ENCODE measurements around the gene ALOX5. TPM values are rescaled to one million over a fixed set of nuclear protein-coding genes. Genes with fewer than 3 reads are reported as not detected.
A peak's percentile ranks its signal among the peaks of the same experiment; 100 is the strongest.
"Not testable (repeated sequence)": the region's sequence is repeated elsewhere in the genome, so short reads cannot be mapped to it uniquely, and the experiment has no call there.

Gene ALOX5
- total and polyA plus RNA-seq, 2 donors = 25.7 to 52.5 TPM

GRCh38 chr10:45404087-45404769 is 30.2 kb downstream of the ALOX5 start:
- no peaks in the 10 kb centered on the region for H3K36me3 ChIP-seq (ENCODE audit: insufficient read depth)
- no peaks in the 10 kb centered on the region for H3K4me1 ChIP-seq (ENCODE audit: insufficient read depth)
- no peak overlapping the region for H3K4me3 ChIP-seq (ENCODE audit: low read depth, low read length)
- 67% methylated on average over 10 of the region's 10 CpGs for WGBS
- H3K27ac ChIP-seq (ENCODE audit: low read depth) = no peak overlapping the region
- no peak for DNase-seq (ENCODE audit: extremely low spot score)

GRCh38 chr10:45404770-45405120 is 30.7 kb downstream of the ALOX5 start:
- H3K4me3 ChIP-seq (ENCODE audit: low read depth, low read length) = no peak overlapping the region
- no peak overlapping the region for H3K27ac ChIP-seq (ENCODE audit: low read depth)
- DNase-seq (ENCODE audit: extremely low spot score) = no peak
- no peaks in the 10 kb centered on the region for H3K36me3 ChIP-seq (ENCODE audit: insufficient read depth)
- WGBS = 48% methylated on average over 4 of the region's 4 CpGs
- H3K4me1 ChIP-seq (ENCODE audit: insufficient read depth) = no peaks in the 10 kb centered on the region

- no peak for DNase-seq (ENCODE audit: extremely low spot score)
- 40% methylated on average over 2 of the region's 2 CpGs for WGBS
- Histone ChIP-seq H3K36me3 (ENCODE audit: insufficient read depth) (no peaks in the 10 kb centered on the region), H3K27ac (ENCODE audit: low read depth) (no peak overlapping the region), H3K4me1 (ENCODE audit: insufficient read depth) (no peaks in the 10 kb centered on the region), H3K4me3 (ENCODE audit: low read depth, low read length) (no peak overlapping the region)
Measured at GRCh38 chr10:45407542-45407941, 33.5 kb downstream of the ALOX5 start.

- Histone ChIP-seq H3K4me1 (ENCODE audit: insufficient read depth) (no peaks in the 10 kb centered on the region), H3K4me3 (ENCODE audit: low read depth, low read length) (no peak overlapping the region), H3K27ac (ENCODE audit: low read depth) (no peak overlapping the region), H3K36me3 (ENCODE audit: insufficient read depth) (no peaks in the 10 kb centered on the region)
- no peak for DNase-seq (ENCODE audit: extremely low spot score)
- 50% methylated on average over 5 of the region's 5 CpGs for WGBS
Measured at GRCh38 chr10:45408421-45409319, 34.7 kb downstream of the ALOX5 start.

GRCh38 chr10:45409347-45409746 is 35.3 kb downstream of the ALOX5 start:
- DNase-seq (ENCODE audit: extremely low spot score); H3K27ac ChIP-seq (ENCODE audit: low read depth); H3K4me1 ChIP-seq (ENCODE audit: insufficient read depth); H3K36me3 ChIP-seq (ENCODE audit: insufficient read depth); H3K4me3 ChIP-seq (ENCODE audit: low read depth, low read length): not testable (repeated sequence)

GRCh38 chr10:45409782-45410181 is 35.8 kb downstream of the ALOX5 start:
- H3K4me1 ChIP-seq (ENCODE audit: insufficient read depth) = no peaks in the 10 kb centered on the region
- no peak for DNase-seq (ENCODE audit: extremely low spot score)
- H3K36me3 ChIP-seq (ENCODE audit: insufficient read depth) = no peaks in the 10 kb centered on the region
- no peak overlapping the region for H3K4me3 ChIP-seq (ENCODE audit: low read depth, low read length)
- no peak overlapping the region for H3K27ac ChIP-seq (ENCODE audit: low read depth)
- 62% methylated on average over 1 of the region's 1 CpG for WGBS

- Histone ChIP-seq H3K4me3 (ENCODE audit: low read depth, low read length) (no peak overlapping the region), H3K27ac (ENCODE audit: low read depth) (no peak overlapping the region), H3K4me1 (ENCODE audit: insufficient read depth) (no peaks in the 10 kb centered on the region), H3K36me3 (ENCODE audit: insufficient read depth) (no peaks in the 10 kb centered on the region)
- DNase-seq (ENCODE audit: extremely low spot score) = no peak
- 76% methylated on average over 2 of the region's 2 CpGs for WGBS
Measured at GRCh38 chr10:45410489-45410806, 36.4 kb downstream of the ALOX5 start.

- Histone ChIP-seq H3K4me3 (ENCODE audit: low read depth, low read length) (no peak overlapping the region), H3K36me3 (ENCODE audit: insufficient read depth) (no peaks in the 10 kb centered on the region), H3K27ac (ENCODE audit: low read depth) (no peak overlapping the region), H3K4me1 (ENCODE audit: insufficient read depth) (no peaks in the 10 kb centered on the region)
- WGBS = 64% methylated on average over 6 of the region's 6 CpGs
- no peak for DNase-seq (ENCODE audit: extremely low spot score)
Measured at GRCh38 chr10:45410807-45411606, 37.0 kb downstream of the ALOX5 start.

- H3K4me3 ChIP-seq (ENCODE audit: low read depth, low read length) = no peak overlapping the region
- 90% methylated on average over 4 of the region's 4 CpGs for WGBS
Measured at GRCh38 chr10:45411607-45411940, 37.6 kb downstream of the ALOX5 start.

GRCh38 chr10:45415062-45415461 is 41.0 kb downstream of the ALOX5 start:
- not testable (repeated sequence) for H3K36me3 ChIP-seq (ENCODE audit: insufficient read depth); DNase-seq (ENCODE audit: extremely low spot score); H3K4me1 ChIP-seq (ENCODE audit: insufficient read depth); H3K27ac ChIP-seq (ENCODE audit: low read depth); H3K4me3 ChIP-seq (ENCODE audit: low read depth, low read length)
- WGBS = 93% methylated on average over 5 of the region's 5 CpGs

More at GRCh38 chr10:45411607-45411940, 37.6 kb downstream of the ALOX5 start:
- no peaks in the 10 kb centered on the region for H3K4me1 ChIP-seq (ENCODE audit: insufficient read depth)
- H3K27ac ChIP-seq (ENCODE audit: low read depth) = no peak overlapping the region
- no peaks in the 10 kb centered on the region for H3K36me3 ChIP-seq (ENCODE audit: insufficient read depth)
- no peak for DNase-seq (ENCODE audit: extremely low spot score)

GRCh38 chr10:45416603-45417002 is 42.6 kb downstream of the ALOX5 start:
- H3K27ac ChIP-seq (ENCODE audit: low read depth) = no peak overlapping the region
- H3K4me3 ChIP-seq (ENCODE audit: low read depth, low read length) = no peak overlapping the region
- H3K36me3 ChIP-seq (ENCODE audit: insufficient read depth) = no peaks in the 10 kb centered on the region
- 95% methylated on average over 2 of the region's 2 CpGs for WGBS
- no peaks in the 10 kb centered on the region for H3K4me1 ChIP-seq (ENCODE audit: insufficient read depth)
- no peak for DNase-seq (ENCODE audit: extremely low spot score)

GRCh38 chr10:45417746-45418145 is 43.7 kb downstream of the ALOX5 start:
- 80% methylated on average over 6 of the region's 6 CpGs for WGBS
- H3K27ac ChIP-seq (ENCODE audit: low read depth) = no peak overlapping the region
- H3K36me3 ChIP-seq (ENCODE audit: insufficient read depth) = no peaks in the 10 kb centered on the region
- H3K4me1 ChIP-seq (ENCODE audit: insufficient read depth) = no peaks in the 10 kb centered on the region
- DNase-seq (ENCODE audit: extremely low spot score) = no peak
- no peak overlapping the region for H3K4me3 ChIP-seq (ENCODE audit: low read depth, low read length)

GRCh38 chr10:45418417-45418848 is 44.4 kb downstream of the ALOX5 start:
- no peaks in the 10 kb centered on the region for H3K4me1 ChIP-seq (ENCODE audit: insufficient read depth)
- WGBS = 72% methylated on average over 15 of the region's 15 CpGs

More at GRCh38 chr10:45418417-45418848, 44.4 kb downstream of the ALOX5 start:
- Histone ChIP-seq H3K27ac (ENCODE audit: low read depth) (peak overlapping the region; percentile 80), H3K36me3 (ENCODE audit: insufficient read depth) (no peaks in the 10 kb centered on the region), H3K4me3 (ENCODE audit: low read depth, low read length) (peak overlapping the region; percentile 51)
- no peak for DNase-seq (ENCODE audit: extremely low spot score)

Measured in urinary bladder (tissue), 4 donors.